Activated naive CD8-positive, alpha-beta T cell (primary cell): Measurements from ENCODE around the gene CHAMP1.
"Not testable (repeated sequence)": the region's sequence is repeated elsewhere in the genome, so short reads cannot be mapped to it uniquely, and the experiment has no call there.

Experiments used
- H3K27ac Mint-ChIP-seq: one replicate; pipeline ENCODE4 v1.8.0; 2021; ENCODE audit warnings: mixed read lengths
- H3K27me3 Mint-ChIP-seq: one replicate; pipeline ENCODE4 v1.8.0; 2021; ENCODE audit warnings: mixed read lengths
- H3K36me3 Mint-ChIP-seq: one replicate; pipeline ENCODE4 v1.8.0; 2021; ENCODE audit warnings: mixed read lengths
- H3K4me1 Mint-ChIP-seq: one replicate; pipeline ENCODE4 v1.8.0; 2021; ENCODE audit warnings: low read depth, mixed read lengths
- H3K4me3 Mint-ChIP-seq: one replicate; pipeline ENCODE4 v1.8.0; 2021; ENCODE audit warnings: mild to moderate bottlenecking, mixed read lengths
- H3K9me3 Mint-ChIP-seq: one replicate; pipeline ENCODE4 v1.8.0; 2021; ENCODE audit warnings: low read depth, mixed read lengths

CHAMP1 gene

GRCh38 chr13:114338959-114339358 lies 24.7 kb downstream of the CHAMP1 start:
- H3K27me3 Mint-ChIP-seq: no peaks in the 10 kb centered on the region
- no peak overlapping the region for H3K4me3 Mint-ChIP-seq
- H3K27ac Mint-ChIP-seq: no peak overlapping the region
- H3K4me1 Mint-ChIP-seq: peaks cover 14% of the 10 kb centered on the region
- no peaks in the 10 kb centered on the region for H3K9me3 Mint-ChIP-seq
- H3K36me3 Mint-ChIP-seq: no peaks in the 10 kb centered on the region

DNA sequence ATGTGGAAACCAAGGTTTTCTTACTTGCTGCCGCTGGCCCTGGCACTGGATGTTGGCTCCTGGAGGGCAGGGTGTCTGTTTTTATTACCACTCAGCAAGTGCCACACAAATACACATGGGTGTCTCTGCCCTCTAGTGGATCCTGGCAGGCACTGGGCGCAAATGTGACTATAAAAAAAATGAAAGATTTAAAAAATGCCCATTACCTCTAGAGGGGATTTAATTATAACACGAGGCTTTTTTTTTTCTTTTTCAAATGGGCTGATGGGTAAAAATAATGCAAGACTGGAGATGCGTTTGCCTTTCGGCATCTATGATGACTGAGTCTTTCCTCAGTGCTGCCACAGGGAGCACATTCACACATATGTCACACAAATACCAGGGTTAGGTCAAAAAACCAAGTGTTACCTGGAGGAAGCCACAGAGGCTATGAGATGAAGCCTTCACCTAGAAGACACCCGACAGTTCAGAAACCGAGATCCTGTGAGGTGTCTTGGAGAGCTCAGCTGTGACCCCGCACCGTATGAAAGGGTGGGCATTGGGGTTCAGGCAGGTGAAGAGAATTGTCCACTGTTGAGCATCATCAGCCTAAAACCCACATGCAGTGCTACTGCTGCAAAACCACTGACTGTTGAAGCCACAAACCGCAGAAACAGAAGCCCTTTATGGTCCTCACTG lies 25.7 kb downstream of the CHAMP1 start:
- Mint-ChIP-seq H3K9me3 (no peaks in the 10 kb centered on the region), H3K36me3 (no peaks in the 10 kb centered on the region), H3K4me1 (peaks cover 7% of the 10 kb centered on the region), H3K4me3 (no peak overlapping the region), H3K27me3 (no peaks in the 10 kb centered on the region), H3K27ac (no peak overlapping the region)

GRCh38 chr13:114341003-114341777 lies 26.9 kb downstream of the CHAMP1 start:
- no peaks in the 10 kb centered on the region for H3K9me3 Mint-ChIP-seq
- H3K4me3 Mint-ChIP-seq: no peak overlapping the region
- H3K36me3 Mint-ChIP-seq: no peaks in the 10 kb centered on the region
- no peaks in the 10 kb centered on the region for H3K27me3 Mint-ChIP-seq
- H3K4me1 Mint-ChIP-seq: peaks cover 6% of the 10 kb centered on the region
- no peak overlapping the region for H3K27ac Mint-ChIP-seq

- H3K27ac Mint-ChIP-seq, H3K4me1 Mint-ChIP-seq, H3K4me3 Mint-ChIP-seq, H3K36me3 Mint-ChIP-seq, H3K9me3 Mint-ChIP-seq: not testable (repeated sequence)
- H3K27me3 Mint-ChIP-seq: peaks cover 26% of the 10 kb centered on the region
Measured at GRCh38 chr13:114347256-114347655, 33.0 kb downstream of the CHAMP1 start.

DNA sequence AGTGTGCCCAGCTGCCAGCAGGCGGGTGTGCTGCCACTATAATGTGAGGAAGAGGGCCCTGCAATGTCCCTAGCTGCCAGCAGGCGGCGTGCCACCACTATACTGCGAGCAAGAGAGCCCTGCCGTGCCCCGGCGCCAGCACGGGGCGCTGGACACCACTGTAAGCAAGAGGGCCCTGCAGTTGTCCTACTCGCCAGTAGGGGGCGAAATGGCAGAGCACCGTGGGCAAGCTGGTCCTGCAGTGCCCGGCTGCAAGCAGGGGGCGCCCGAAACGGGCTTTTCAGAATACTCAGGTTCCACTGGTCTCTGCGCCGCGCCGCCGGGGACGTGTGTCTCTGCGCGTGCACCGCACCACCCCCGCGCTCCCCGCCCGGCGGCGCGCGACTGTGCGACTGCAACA lies 38.5 kb downstream of the CHAMP1 start:
- not testable (repeated sequence) for H3K9me3 Mint-ChIP-seq, H3K36me3 Mint-ChIP-seq, H3K4me3 Mint-ChIP-seq, H3K27ac Mint-ChIP-seq, H3K4me1 Mint-ChIP-seq
- peaks cover 18% of the 10 kb centered on the region for H3K27me3 Mint-ChIP-seq

DNA sequence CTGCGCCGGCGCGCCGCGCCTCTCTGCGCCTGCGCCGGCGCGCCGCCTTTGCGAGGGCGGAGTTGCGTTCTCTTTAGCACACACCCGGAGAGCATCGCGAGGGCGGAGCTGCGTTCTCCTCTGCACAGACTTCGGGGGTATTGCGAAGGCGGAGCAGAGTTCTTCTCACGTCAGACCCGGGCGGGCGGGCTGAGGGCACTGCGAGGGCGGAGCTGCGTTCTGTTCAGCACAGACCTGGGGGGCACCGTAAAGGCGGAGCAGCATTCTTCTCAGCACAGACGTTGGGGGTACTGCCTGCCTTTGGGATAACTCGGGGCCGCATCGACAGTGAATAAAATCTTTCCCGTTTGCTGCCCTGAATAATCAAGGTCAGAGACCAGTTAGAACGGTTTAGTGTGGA lies 39.1 kb downstream of the CHAMP1 start:
- not testable (repeated sequence) for H3K36me3 Mint-ChIP-seq
- peaks cover 17% of the 10 kb centered on the region for H3K27me3 Mint-ChIP-seq

More for the DNA sequence above, 39.1 kb downstream of the CHAMP1 start:
- H3K9me3 Mint-ChIP-seq, H3K4me1 Mint-ChIP-seq, H3K4me3 Mint-ChIP-seq, H3K27ac Mint-ChIP-seq: not testable (repeated sequence)
